Lung (tissue), 12 donors: Measurements from ENCODE around the gene GRM8. TPM values are rescaled to one million over a fixed set of nuclear protein-coding genes. Genes with fewer than 3 reads are reported as not detected.

ENCODE experiments used
- ATAC-seq: fragments of 200-7000 bp; cut with Tn5 transposase; one replicate; pipeline ENCODE4 v1.9.1; 2020; ENCODE audit warnings: moderate number of reproducible peaks; ENCODE audit not compliant: insufficient read depth, low FRiP score
- DNase-seq, 3 donors: peaks; one replicate each; pipeline ENCODE4 v3.0.0-alpha.2; 2013 to 2017
- H3K27ac ChIP-seq, 2 donors: one replicate each; pipeline ENCODE4 v1.5.1; 2013; ENCODE audit warnings: mild to moderate bottlenecking in 2 of 2, moderate library complexity in 2 of 2, control low read depth in 1 of 2, inconsistent platforms in 1 of 2, low read depth in 1 of 2, low read length in 1 of 2
- H3K27me3 ChIP-seq, 3 donors: one replicate each; pipeline ENCODE4 v1.5.1; 2013; ENCODE audit warnings: low read length in 2 of 3; ENCODE audit not compliant: control insufficient read depth in 3 of 3, insufficient read depth in 3 of 3
- H3K36me3 ChIP-seq, 4 donors: one replicate each; pipeline ENCODE4 v1.5.1; 2013; ENCODE audit warnings: low read length in 4 of 4, mild to moderate bottlenecking in 1 of 4, moderate library complexity in 1 of 4; ENCODE audit not compliant: control insufficient read depth in 4 of 4, insufficient read depth in 4 of 4
- H3K4me1 ChIP-seq, 5 donors: one replicate each; pipeline ENCODE4 v1.5.1; 2013; ENCODE audit warnings: low read length in 5 of 5, mild to moderate bottlenecking in 2 of 5, moderate library complexity in 1 of 5; ENCODE audit not compliant: control insufficient read depth in 5 of 5, insufficient read depth in 5 of 5
- H3K4me3 ChIP-seq: one replicate; pipeline ENCODE4 v1.5.1; 2013; ENCODE audit warnings: mild to moderate bottlenecking, control low read depth, moderate library complexity
- H3K9ac ChIP-seq, 2 donors: one replicate each; pipeline ENCODE4 v1.5.1; 2013; ENCODE audit warnings: low read length in 2 of 2, control low read depth in 1 of 2; ENCODE audit not compliant: insufficient read depth in 1 of 2
- H3K9me3 ChIP-seq, 4 donors: one replicate each; pipeline ENCODE4 v1.5.1; 2013; ENCODE audit warnings: low read length in 3 of 4, mild to moderate bottlenecking in 1 of 4, moderate library complexity in 1 of 4; ENCODE audit not compliant: control insufficient read depth in 4 of 4, insufficient read depth in 3 of 4
- WGBS, 2 donors: extraction: QIAGEN DNeasy Blood & Tissue Kit; methylation state at CpG; one replicate each; pipeline ENCODE4 v1.1.7; 2013; 5-methylcytosine and 5-hydroxymethylcytosine counted together
- polyA plus RNA-seq, 2 donors: library from polyadenylated mRNA; stranded (reverse); fragments of 200-250 nt; gene quantifications; one replicate each; pipeline ENCODE4 v1.2.1, GENCODE V29; 2013
- total RNA-seq, 2 donors: library from RNA; depleted of rRNA in 1 of 2; stranded (reverse); fragments of >200 nt in 1 of 2; gene quantifications; one replicate each; pipeline ENCODE4 v1.2.1, GENCODE V29; 2014 to 2021
- TF ChIP-seq, protein P1 (sequence below): IDR thresholded peaks from 2 replicates; pipeline ENCODE4 v1.5.1; 2012; ENCODE audit warnings: mild to moderate bottlenecking; ENCODE audit errors: control extremely low read depth, extremely low read depth
- donor health status: control.
- donor health status: control.
- donor health status: Bipolar disorder and iron deficiency.
- donor health status: healthy.
- donor health status: DM: yes; HTN: yes; CAD: no.

Gene GRM8
- total and polyA plus RNA-seq, 4 donors: 0.01 to 0.83 (median 0.24) TPM; not detected in 1

DNA sequence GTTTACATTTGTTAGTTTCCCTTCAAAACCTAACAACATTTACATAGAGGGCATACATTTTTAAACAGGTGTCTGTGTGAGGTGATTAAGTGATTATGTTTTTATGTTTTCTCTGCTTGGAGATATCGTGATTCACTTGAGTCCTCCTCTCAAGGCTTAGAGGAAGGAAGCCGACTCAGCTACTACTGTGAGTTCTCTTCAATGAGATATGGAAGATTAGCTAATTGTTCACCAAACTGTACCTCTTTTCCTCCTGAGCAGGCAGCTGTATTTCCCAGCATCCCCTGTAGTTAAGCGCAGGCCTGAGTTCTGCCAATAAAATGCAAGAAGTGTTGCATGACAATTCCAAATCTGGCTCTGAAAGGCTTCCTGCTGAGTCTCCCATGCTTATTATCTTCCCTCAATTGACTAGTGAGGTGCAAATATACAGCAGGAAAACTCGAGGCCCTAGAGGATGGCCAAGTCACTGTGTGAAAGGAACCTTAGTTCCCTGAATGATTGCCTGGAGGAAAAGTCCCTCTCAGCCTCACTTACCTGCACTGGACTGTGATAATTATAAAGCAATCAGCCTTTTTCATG is 528.7 kb downstream of the GRM8 start:
- Histone ChIP-seq H3K27me3 (no peaks in the 10 kb centered on the region), H3K36me3 (no peaks in the 10 kb centered on the region), H3K4me3 (no peak overlapping the region), H3K27ac (no peak overlapping the region), H3K9ac (no peak overlapping the region), H3K4me1 (no peaks in the 10 kb centered on the region), H3K9me3 (peaks cover 0 to 5% (median 0%) of the 10 kb centered on the region in 4 donors)
- DNase-seq (no peak), ATAC-seq (no peak)
- 62 to 66% methylated on average over 4 of the region's 4 CpGs for WGBS, 2 donors
- TF ChIP-seq, protein P1, sequence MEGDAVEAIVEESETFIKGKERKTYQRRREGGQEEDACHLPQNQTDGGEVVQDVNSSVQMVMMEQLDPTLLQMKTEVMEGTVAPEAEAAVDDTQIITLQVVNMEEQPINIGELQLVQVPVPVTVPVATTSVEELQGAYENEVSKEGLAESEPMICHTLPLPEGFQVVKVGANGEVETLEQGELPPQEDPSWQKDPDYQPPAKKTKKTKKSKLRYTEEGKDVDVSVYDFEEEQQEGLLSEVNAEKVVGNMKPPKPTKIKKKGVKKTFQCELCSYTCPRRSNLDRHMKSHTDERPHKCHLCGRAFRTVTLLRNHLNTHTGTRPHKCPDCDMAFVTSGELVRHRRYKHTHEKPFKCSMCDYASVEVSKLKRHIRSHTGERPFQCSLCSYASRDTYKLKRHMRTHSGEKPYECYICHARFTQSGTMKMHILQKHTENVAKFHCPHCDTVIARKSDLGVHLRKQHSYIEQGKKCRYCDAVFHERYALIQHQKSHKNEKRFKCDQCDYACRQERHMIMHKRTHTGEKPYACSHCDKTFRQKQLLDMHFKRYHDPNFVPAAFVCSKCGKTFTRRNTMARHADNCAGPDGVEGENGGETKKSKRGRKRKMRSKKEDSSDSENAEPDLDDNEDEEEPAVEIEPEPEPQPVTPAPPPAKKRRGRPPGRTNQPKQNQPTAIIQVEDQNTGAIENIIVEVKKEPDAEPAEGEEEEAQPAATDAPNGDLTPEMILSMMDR: no peak

DNA sequence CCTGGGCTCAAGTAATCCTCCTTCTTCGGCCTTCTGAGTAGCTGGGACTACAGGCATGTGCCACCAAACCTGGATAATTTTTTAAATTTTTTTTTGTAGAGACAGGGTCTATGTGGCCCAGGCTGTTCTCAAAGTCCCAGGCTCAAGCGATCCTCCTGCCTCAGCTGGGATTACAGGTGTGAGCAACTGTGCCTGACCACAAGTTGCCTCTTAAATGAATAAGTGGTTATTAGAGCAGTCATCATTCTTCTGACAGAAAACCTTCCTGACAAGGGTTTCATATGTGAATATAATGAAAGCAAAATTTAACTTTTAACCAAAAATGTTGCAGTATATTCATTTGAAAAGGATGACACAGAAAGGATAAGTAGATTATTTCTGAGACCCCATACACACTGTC is 532.5 kb downstream of the GRM8 start:
- Histone ChIP-seq H3K36me3 (no peaks in the 10 kb centered on the region), H3K4me1 (no peaks in the 10 kb centered on the region), H3K9ac (no peak overlapping the region), H3K4me3 (no peak overlapping the region), H3K27me3 (no peaks in the 10 kb centered on the region), H3K27ac (no peak overlapping the region), H3K9me3 (no peaks in the 10 kb centered on the region)
- DNase-seq: no peak
- 85 to 86% methylated on average over 2 of the region's 2 CpGs for WGBS, 2 donors
- TF ChIP-seq, protein P1: no peak
- no peak for ATAC-seq

DNA sequence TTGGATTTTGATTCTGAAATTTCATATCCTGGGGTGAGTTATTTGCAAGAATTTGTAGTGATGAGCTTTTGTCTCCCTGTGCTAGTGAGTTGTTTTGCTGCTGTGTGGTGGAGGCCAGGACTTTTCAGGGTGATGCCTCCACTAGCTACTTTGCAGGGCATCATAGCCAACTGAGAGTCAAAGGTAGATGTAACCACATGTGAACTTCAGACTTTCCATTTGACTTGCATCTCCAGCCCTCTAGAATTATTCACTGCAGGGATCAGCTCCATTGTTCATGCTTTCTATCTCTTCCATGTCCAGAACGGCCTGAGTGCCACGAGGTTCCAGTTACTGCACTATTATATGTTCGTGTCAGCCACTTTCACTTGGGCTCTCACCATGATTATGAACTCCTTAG is 534.3 kb downstream of the GRM8 start:
- ATAC-seq (no peak), DNase-seq (no peak)
- Histone ChIP-seq H3K4me1 (no peaks in the 10 kb centered on the region), H3K4me3 (no peak overlapping the region), H3K9ac (no peak overlapping the region), H3K36me3 (no peaks in the 10 kb centered on the region), H3K9me3 (no peaks in the 10 kb centered on the region), H3K27ac (no peak overlapping the region), H3K27me3 (no peaks in the 10 kb centered on the region)
- 87 to 90% methylated on average over 3 of the region's 3 CpGs for WGBS, 2 donors
- TF ChIP-seq, protein P1: no peak

DNA sequence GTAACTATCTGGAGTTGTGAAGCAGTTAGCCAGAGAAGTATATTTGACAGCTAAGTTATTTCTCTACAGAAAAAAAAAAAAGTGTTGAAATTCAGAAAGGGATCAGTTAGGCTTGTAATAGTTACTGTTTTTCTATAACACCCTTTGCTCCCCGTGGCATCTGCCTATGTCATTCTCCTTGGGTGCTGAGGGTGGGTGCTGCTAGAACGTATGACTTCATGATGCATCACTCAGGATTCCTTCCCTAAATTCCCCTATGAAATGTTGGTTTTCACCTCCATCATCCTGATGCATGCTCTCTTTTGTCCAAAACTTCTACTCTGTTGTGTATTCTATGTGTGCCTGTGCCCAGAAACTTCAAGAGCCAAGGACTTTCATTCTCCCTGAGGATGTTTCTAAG is 536.4 kb downstream of the GRM8 start:
- H3K27ac ChIP-seq: no peak overlapping the region
- 76 to 83% methylated on average over 2 of the region's 2 CpGs for WGBS, 2 donors
- TF ChIP-seq, protein P1: no peak

More for the DNA sequence above, 536.4 kb downstream of the GRM8 start:
- no peak overlapping the region for H3K9ac ChIP-seq
- no peak overlapping the region for H3K4me3 ChIP-seq
- H3K9me3 ChIP-seq: no peaks in the 10 kb centered on the region
- no peaks in the 10 kb centered on the region for H3K27me3 ChIP-seq
- no peaks in the 10 kb centered on the region for H3K36me3 ChIP-seq
- no peak for DNase-seq
- ATAC-seq: no peak
- H3K4me1 ChIP-seq: no peaks in the 10 kb centered on the region
